H1 (cell line): ENCODE data around the gene SEC31A. TPM values are rescaled to one million over a fixed set of nuclear protein-coding genes. Genes with fewer than 3 reads are reported as not detected.

Source experiments
- CTCF ChIA-PET: fragments of 300-600 bp; sonication (Branson Sonifier 250); formaldehyde crosslinking; loops from one replicate; lab custom pipeline; 2021; ENCODE audit not compliant: partially characterized antibody; lab: Charles Lee
- POLR2A ChIA-PET: fragments of 300-600 bp; sonication (Branson Sonifier 250); formaldehyde crosslinking; loops from one replicate; lab custom pipeline; 2021; ENCODE audit warnings: inconsistent platforms; ENCODE audit not compliant: partially characterized antibody; lab: Charles Lee
- DNase-seq, 2 experiments: peaks; one replicate each; pipeline versions ENCODE4 v3.0.0 to v3.0.0-alpha.2; 2010 to 2022; ENCODE audit warnings: low spot score in 2 of 2, low read depth in 1 of 2, mixed read lengths in 1 of 2
- FAIRE-seq: peaks from 2 replicates; lab custom pipeline; 2011; peaks lifted over from hg19 to GRCh38; lab: Jason Lieb, UNC
- H2AFZ ChIP-seq: 2 replicates; pipeline ENCODE4 v1.8.1; 2012; ENCODE audit warnings: low read length, inconsistent platforms
- H2AK5ac ChIP-seq: 2 replicates; pipeline ENCODE4 v1.6.1; 2013; ENCODE audit warnings: low read depth, low read length
- H2BK120ac ChIP-seq: replicated peaks from 2 replicates; pipeline ENCODE3; 2013; ENCODE audit warnings: low read depth, low read length, inconsistent platforms
- H2BK12ac ChIP-seq: 2 replicates; pipeline ENCODE4 v1.6.1; 2013; ENCODE audit warnings: low read depth, low read length
- H2BK15ac ChIP-seq: 2 replicates; pipeline ENCODE4 v1.6.1; 2013; ENCODE audit warnings: low read length
- H2BK20ac ChIP-seq: 2 replicates; pipeline ENCODE4 v1.6.1; 2013; ENCODE audit warnings: low read length
- H2BK5ac ChIP-seq: 2 replicates; pipeline ENCODE4 v1.6.1; 2013; ENCODE audit warnings: low read depth, low read length
- H3K14ac ChIP-seq: 2 replicates; pipeline ENCODE4 v1.6.1; 2013; ENCODE audit warnings: inconsistent platforms; ENCODE audit not compliant: insufficient read length
- H3K18ac ChIP-seq: 2 replicates; pipeline ENCODE4 v1.6.1; 2013; ENCODE audit warnings: low read length; ENCODE audit errors: extremely low read depth
- H3K23ac ChIP-seq: 2 replicates; pipeline ENCODE4 v1.6.1; 2013; ENCODE audit warnings: inconsistent platforms; ENCODE audit not compliant: insufficient read length
- H3K23me2 ChIP-seq: 2 replicates; pipeline ENCODE4 v1.6.1; 2013; ENCODE audit warnings: low read depth, low read length
- H3K27ac ChIP-seq: 2 replicates; pipeline ENCODE4 v1.6.1; 2011; ENCODE audit warnings: low read depth, low read length, inconsistent platforms
- H3K27me3 ChIP-seq, 4 experiments: replicated peaks in 1 of 4; 1 replicate in 1 of 4; 2 replicates in 3 of 4; pipeline versions ENCODE4 v1.6.1 to v1.8.1; 2011 to 2013; ENCODE audit warnings: low read length in 3 of 4, mild to moderate bottlenecking in 3 of 4, inconsistent platforms in 2 of 4, mixed read lengths in 2 of 4, moderate library complexity in 1 of 4; ENCODE audit not compliant: control insufficient read depth in 3 of 4, insufficient read depth in 3 of 4; ENCODE audit errors: extremely low read depth in 1 of 4
- H3K36me3 ChIP-seq, 4 experiments: 2 replicates each; pipeline versions ENCODE4 v1.6.1 to v1.8.1; 2011 to 2013; ENCODE audit warnings: mild to moderate bottlenecking in 4 of 4, low read length in 3 of 4, moderate library complexity in 2 of 4, control low read depth in 1 of 4, inconsistent platforms in 1 of 4; ENCODE audit not compliant: insufficient read depth in 4 of 4, control insufficient read depth in 2 of 4
- H3K4ac ChIP-seq: replicated peaks from 2 replicates; pipeline ENCODE3; 2013; ENCODE audit warnings: low read length, low read depth, mixed read lengths, inconsistent platforms; ENCODE audit not compliant: insufficient read length
- H3K4me1 ChIP-seq, 4 experiments: replicated peaks in 1 of 4; 1 replicate in 1 of 4; 2 replicates in 3 of 4; pipeline versions ENCODE4 v1.6.1 to v1.8.1; 2011 to 2013; ENCODE audit warnings: low read length in 3 of 4, inconsistent platforms in 2 of 4, mixed read lengths in 1 of 4; ENCODE audit not compliant: insufficient read depth in 4 of 4, control insufficient read depth in 3 of 4
- H3K4me2 ChIP-seq, 2 experiments: 2 replicates each; pipeline versions ENCODE4 v1.6.1 to v1.8.1; 2011 to 2013; ENCODE audit warnings: low read depth in 2 of 2, low read length in 2 of 2, control low read depth in 1 of 2, inconsistent platforms in 1 of 2, mild to moderate bottlenecking in 1 of 2; ENCODE audit not compliant: insufficient read depth in 1 of 2
- H3K4me3 ChIP-seq, 4 experiments: fragments of 200-600, 300-600 bp in 1 of 4; sonication (generic), shearing (Covaris generic), sonication (Bioruptor Twin) in 1 of 4; 2 replicates each; pipeline versions ENCODE4 v1.5.1 to v1.8.1; 2011 to 2016; ENCODE audit warnings: low read length in 4 of 4, low read depth in 3 of 4, control low read depth in 2 of 4, inconsistent platforms in 2 of 4, mild to moderate bottlenecking in 2 of 4, mixed read lengths in 1 of 4, moderate library complexity in 1 of 4; ENCODE audit not compliant: insufficient read depth in 2 of 4; ENCODE audit errors: extremely low read depth in 1 of 4
- H3K56ac ChIP-seq: replicated peaks from 2 replicates; pipeline ENCODE3; 2013; ENCODE audit warnings: low read depth, mild to moderate bottlenecking, mixed read lengths, low read length, inconsistent platforms; ENCODE audit not compliant: insufficient read length
- H3K79me1 ChIP-seq: 2 replicates; pipeline ENCODE4 v1.6.1; 2013; ENCODE audit warnings: low read depth, low read length, control low read depth
- H3K79me2 ChIP-seq, 2 experiments: 2 replicates each; pipeline versions ENCODE4 v1.6.1 to v1.8.1; 2012 to 2013; ENCODE audit warnings: low read length in 2 of 2, mild to moderate bottlenecking in 2 of 2, inconsistent platforms in 1 of 2; ENCODE audit not compliant: insufficient read depth in 2 of 2, control insufficient read depth in 1 of 2
- H3K9ac ChIP-seq, 4 experiments: replicated peaks in 1 of 4; 1 replicate in 1 of 4; 2 replicates in 3 of 4; pipeline versions ENCODE4 v1.6.1 to v1.8.1; 2011 to 2013; ENCODE audit warnings: low read depth in 3 of 4, low read length in 3 of 4, control low read depth in 2 of 4, mild to moderate bottlenecking in 2 of 4, moderate library complexity in 2 of 4, inconsistent platforms in 1 of 4; ENCODE audit errors: extremely low read depth in 1 of 4
- H3K9me3 ChIP-seq, 2 experiments: 2 replicates each; pipeline versions ENCODE4 v1.6.1 to v1.8.1; 2012 to 2013; ENCODE audit warnings: mild to moderate bottlenecking in 2 of 2, moderate library complexity in 2 of 2, control low read depth in 1 of 2, inconsistent platforms in 1 of 2, low read depth in 1 of 2, low read length in 1 of 2, mixed read lengths in 1 of 2; ENCODE audit not compliant: insufficient read depth in 2 of 2
- H4K20me1 ChIP-seq, 2 experiments: replicated peaks in 1 of 2; 2 replicates each; pipeline versions ENCODE3 to v1.8.1; 2011 to 2013; ENCODE audit warnings: inconsistent platforms in 2 of 2, low read length in 2 of 2, mild to moderate bottlenecking in 1 of 2; ENCODE audit not compliant: insufficient read depth in 2 of 2, control insufficient read depth in 1 of 2
- H4K5ac ChIP-seq: 2 replicates; pipeline ENCODE4 v1.6.1; 2013; ENCODE audit warnings: low read length, low read depth, mixed read lengths, inconsistent platforms; ENCODE audit not compliant: insufficient read length
- H4K8ac ChIP-seq: 2 replicates; pipeline ENCODE4 v1.8.0; 2013; ENCODE audit warnings: mild to moderate bottlenecking, moderate library complexity, low read length, inconsistent platforms; ENCODE audit not compliant: insufficient read depth; ENCODE audit errors: extremely low read depth
- H4K91ac ChIP-seq: replicated peaks from 2 replicates; pipeline ENCODE3; 2013; ENCODE audit warnings: low read length, mixed read lengths, inconsistent platforms; ENCODE audit not compliant: insufficient read length
- CEBPB ChIP-seq: IDR thresholded peaks from 2 replicates; pipeline ENCODE4 v1.6.1; 2012; ENCODE audit warnings: low read depth, low read length
- SIRT6 ChIP-seq: IDR thresholded peaks from one replicate; pipeline ENCODE4 v1.7.1; 2012; ENCODE audit warnings: low read length, inconsistent platforms
- WGBS, 2 experiments: shearing (Covaris generic) in 1 of 2; methylation state at CpG; one replicate each; pipeline versions ENCODE4 v1.1.6 to v1.1.7; 2013 to 2015; ENCODE audit warnings: low lambda C conversion rate in 2 of 2, mixed read lengths in 2 of 2, inconsistent platforms in 1 of 2, low coverage in 1 of 2, missing lambda C conversion rate in 1 of 2; ENCODE audit not compliant: insufficient replicate concordance in 2 of 2, insufficient coverage in 1 of 2, insufficient read length in 1 of 2; ENCODE audit errors: extremely low coverage in 1 of 2, missing lambda C conversion rate in 1 of 2; 5-methylcytosine and 5-hydroxymethylcytosine counted together
- polyA plus RNA-seq, 7 experiments: library from polyadenylated mRNA; depleted of rRNA in 3 of 7; stranded (reverse) in 5 of 7; unstranded in 2 of 7; fragments of >200 nt in 5 of 7; fragments of 200-250 nt in 2 of 7; gene quantifications; 1 replicate in 5 of 7; 2 replicates in 1 of 7; 4 replicates in 1 of 7; pipeline versions ENCODE4 v1.2.1 to v1.2.3, GENCODE V29; 2011 to 2013; ENCODE audit warnings: missing spikeins in 2 of 7, mixed read lengths in 2 of 7
- total RNA-seq: library from RNA; stranded (reverse); fragmentation: NEBNext Ultra II Directional; extraction: Animal tissue kit (Norgen Biotek cat#: 25700); gene quantifications from 2 replicates; pipeline ENCODE4 v1.2.1, GENCODE V29; 2021

The SEC31A gene
- total and polyA plus RNA-seq, 2 of the 8 experiments (the other 6 are each of a cell fraction or from before 2014, with no cell fraction given): 112 to 125 TPM

GRCh38 chr4:82839624-82840023, 51.3 kb downstream of the SEC31A start:
- no peak overlapping the region for H3K4me2 ChIP-seq
- no peaks in the 10 kb centered on the region for H3K79me1 ChIP-seq
- H2BK12ac ChIP-seq: no peak overlapping the region
- no peak for TF ChIP-seq SIRT6
- no peak for TF ChIP-seq CEBPB
- no peak overlapping the region for H3K14ac ChIP-seq
- no peak overlapping the region for H3K56ac ChIP-seq
- H3K4me3 ChIP-seq: no peak overlapping the region
- H3K18ac ChIP-seq: no peak overlapping the region
- 93% methylated on average over 1 of the region's 1 CpG; no CpG with 5 or more reads in 1 of the 2 experiments for WGBS, 2 experiments
- no peak overlapping the region for H2AK5ac ChIP-seq
- peaks cover 0 to 2% (median 0%) of the 10 kb centered on the region in 4 experiments; a peak in 1 of 7 replicates for H3K27me3 ChIP-seq
- no peak overlapping the region for H4K91ac ChIP-seq
- no peaks in the 10 kb centered on the region for H3K4me1 ChIP-seq
- no peaks in the 10 kb centered on the region for H3K23me2 ChIP-seq
- no peak overlapping the region for H2BK5ac ChIP-seq
- FAIRE-seq: no peak
- H4K20me1 ChIP-seq: no peaks in the 10 kb centered on the region
- H4K8ac ChIP-seq: no peak overlapping the region
- CTCF ChIA-PET: no interaction called here
- POLR2A ChIA-PET: interaction anchor here (0.6 to 1.4 kb wide), 2 partner anchors 61 to 74 kb away, joined by 3 read pairs; partner anchors contain the start of gene THAP9
- no peak overlapping the region for H2BK20ac ChIP-seq
- no peaks in the 10 kb centered on the region for H3K79me2 ChIP-seq
- no peak overlapping the region for H3K9ac ChIP-seq
- no peak overlapping the region for H2AFZ ChIP-seq
- no peak overlapping the region for H3K27ac ChIP-seq
- H2BK120ac ChIP-seq: no peak overlapping the region
- H2BK15ac ChIP-seq: no peak overlapping the region
- H3K9me3 ChIP-seq: no peaks in the 10 kb centered on the region
- no peak overlapping the region for H3K4ac ChIP-seq
- no peak for DNase-seq
- no peak overlapping the region for H4K5ac ChIP-seq
- H3K23ac ChIP-seq: no peak overlapping the region
- H3K36me3 ChIP-seq: peaks cover 5 to 48% (median 30%) of the 10 kb centered on the region in 4 experiments; a peak in 7 of 8 replicates
